Activated T-cell treated with anti-CD3 and anti-CD28 coated beads for 48 hours (primary cell): ENCODE data around the gene FFAR2.
A peak's percentile ranks its signal among the peaks of the same experiment; 100 is the strongest.

Source experiments
- DNase-seq: peaks from one replicate; pipeline ENCODE4 v3.0.0-alpha.2; 2020; ENCODE audit warnings: low read depth

The FFAR2 gene

DNA sequence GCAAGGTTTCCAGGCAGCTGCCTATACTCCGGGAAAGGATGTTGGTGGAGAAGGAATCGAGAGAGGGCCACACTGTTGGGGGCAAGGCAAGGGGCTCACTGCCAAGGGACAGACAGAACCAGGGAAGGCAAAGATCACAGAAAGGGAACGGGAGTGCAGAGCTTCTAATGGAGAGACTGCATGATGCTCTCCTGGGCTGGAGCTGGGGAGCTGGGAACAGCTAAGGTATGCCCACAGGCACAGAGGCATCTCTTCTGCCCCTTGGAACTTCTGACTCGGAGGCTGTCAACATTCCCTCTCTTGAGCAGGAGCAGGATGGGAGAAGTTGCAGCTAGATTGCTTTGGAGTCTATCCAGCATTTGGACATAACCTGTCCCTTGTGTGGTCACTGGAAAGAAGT lies 22.4 kb upstream of the FFAR2 start:
- no peak for DNase-seq

DNA sequence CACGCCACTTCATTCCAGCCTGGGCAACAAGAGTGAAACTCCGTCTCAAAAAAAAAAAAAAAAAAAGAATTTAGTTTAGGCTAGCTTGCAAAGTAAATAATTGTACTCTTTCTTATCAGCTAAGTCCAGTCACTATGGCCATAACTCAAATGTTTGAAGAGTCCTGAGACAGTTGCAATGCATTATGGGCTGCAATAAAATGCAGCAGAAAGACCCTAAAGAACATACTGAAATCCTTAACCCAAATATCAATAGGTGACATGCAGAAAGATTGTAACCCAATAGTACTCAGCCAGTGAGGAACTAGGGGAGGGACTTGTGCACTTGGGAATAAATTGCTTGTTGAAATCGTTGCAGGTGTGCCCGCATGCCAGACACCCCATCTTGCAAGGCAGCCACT lies 20.9 kb upstream of the FFAR2 start:
- DNase-seq: no peak

DNA sequence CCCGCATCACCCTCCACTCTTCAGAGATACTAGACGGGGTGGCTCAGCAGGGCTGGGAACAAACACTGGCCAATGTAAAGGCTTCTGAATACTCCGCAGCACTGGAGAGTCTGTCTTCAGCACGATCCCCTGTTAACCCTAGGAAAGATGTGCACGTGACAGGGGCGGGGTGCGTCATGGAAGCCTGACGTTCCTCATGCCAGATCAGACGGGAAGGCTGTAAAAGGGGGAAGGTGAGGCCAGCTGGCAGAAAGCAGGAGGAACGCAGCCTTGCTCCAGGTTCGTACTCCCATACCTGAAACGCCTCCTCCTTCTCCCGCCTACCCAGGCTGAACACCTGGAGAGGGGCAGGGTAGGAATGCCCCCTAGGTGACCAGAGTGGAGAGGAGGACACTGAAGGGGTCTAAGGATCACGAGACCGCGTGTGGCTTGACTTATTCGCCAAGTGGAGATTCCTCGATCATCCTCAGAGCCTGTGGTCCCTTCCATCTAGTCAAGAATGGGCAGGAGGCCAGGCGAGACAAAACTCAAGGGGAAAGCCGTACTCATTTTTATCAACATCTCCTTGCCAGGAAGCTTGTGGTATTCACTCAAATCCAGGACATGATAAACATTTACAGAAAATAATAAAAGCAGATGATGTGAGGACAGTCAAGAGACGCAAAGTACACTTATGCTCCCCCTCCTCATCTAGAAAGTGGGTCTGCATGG lies 18.2 kb upstream of the FFAR2 start:
- no peak for DNase-seq

DNA sequence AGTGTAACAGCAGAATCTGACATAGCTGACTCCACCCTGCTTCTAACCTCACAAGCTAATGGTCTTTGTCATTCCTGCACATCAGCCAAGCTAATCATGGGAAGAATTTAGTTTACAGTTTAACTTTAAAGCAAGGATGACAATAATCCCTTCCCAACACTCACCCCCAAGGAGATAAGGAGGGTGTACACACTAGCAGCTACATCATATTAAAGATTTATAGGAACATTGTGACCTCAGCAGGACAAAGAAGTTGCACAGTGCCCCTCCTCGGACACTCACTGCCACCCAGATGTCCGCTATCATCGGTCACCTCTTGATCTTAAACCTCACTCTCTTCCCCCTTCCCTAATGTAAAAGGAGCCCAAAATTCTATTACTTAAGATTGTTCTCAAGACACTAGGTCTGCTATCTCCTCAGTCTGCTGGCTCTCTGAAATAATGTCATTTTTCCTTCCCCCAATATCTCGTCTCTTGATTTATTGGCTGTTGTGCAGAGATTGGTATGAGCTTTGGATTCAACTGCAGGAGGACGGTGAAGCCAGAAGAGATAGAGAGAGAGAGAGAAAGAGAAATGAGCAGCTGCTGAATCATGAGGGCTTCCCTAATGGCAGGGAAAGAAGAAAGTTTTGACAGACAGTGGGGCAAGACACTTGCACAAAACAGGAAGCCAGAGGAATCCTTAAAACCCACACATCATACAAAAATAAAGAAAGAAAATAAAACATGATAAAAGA lies 17.5 kb upstream of the FFAR2 start:
- no peak for DNase-seq

DNA sequence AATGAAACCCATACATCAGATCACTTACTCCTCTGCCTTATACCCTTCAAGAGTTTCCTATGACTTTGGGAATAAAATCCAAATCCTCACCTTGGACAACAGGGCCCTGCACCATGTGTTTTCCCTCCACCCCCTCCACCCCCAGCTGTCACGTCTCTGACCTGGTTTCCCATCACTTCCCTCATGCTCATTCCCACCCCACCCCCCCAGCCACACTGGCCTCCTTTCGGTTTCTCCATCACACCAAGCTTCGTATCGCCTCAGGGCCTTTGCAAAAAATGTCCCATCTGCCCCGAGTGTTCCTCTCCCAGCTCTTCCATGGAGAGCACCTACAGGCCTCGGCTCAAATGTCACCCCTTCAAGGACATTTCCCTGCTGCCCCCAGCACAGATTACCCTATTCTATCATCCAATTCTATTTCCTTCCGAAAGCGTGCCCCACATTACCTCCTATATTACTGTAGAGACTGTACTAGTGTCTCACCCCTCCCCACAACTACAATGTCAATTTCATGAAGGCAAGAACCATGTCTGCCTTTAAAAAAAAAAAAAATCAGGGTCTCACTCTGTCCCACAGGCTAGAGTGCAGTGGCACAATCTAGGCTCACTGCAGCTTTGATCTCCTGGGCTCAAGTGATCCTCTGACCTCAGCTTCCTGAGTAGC lies 16.8 kb upstream of the FFAR2 start:
- no peak for DNase-seq

DNA sequence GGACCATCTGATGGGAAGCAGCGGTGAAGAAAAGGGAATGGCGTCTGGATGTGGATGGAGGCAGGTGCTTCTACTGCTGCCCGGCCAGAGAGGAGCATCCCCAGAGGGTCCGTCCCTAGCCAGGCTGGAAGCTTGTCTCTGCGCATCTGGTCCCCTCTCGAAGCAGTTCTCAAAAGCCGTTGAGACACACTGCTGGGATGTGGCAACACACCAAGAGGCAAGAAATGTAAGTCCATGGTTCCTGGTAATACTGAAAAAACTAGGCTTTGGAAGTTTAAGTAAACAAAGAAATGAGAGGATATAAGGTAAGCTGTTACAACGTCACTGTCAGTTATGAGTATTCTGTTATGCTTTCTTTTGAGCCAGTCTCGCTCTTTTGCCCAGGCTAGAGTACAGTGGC lies 15.1 kb upstream of the FFAR2 start:
- DNase-seq: no peak

DNA sequence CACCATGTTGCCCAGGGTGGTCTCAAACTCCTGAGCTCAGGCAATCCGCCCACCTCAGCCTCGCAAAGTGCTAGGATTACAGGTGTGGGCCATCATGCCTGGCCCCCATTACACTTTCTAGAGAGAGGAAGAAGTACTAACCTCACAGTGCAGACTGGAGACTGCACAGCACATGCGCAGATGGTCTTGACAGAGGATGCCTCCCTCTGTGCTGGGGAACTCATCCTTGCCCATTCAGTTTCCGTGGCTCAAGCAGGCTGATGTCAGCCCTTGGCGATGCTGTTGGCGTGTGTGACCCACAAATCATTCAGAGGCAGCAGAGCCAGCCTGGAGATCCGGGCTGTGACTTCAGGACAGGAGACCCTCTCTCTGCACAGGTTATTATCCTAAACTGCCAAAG lies 14.6 kb upstream of the FFAR2 start:
- no peak for DNase-seq

DNA sequence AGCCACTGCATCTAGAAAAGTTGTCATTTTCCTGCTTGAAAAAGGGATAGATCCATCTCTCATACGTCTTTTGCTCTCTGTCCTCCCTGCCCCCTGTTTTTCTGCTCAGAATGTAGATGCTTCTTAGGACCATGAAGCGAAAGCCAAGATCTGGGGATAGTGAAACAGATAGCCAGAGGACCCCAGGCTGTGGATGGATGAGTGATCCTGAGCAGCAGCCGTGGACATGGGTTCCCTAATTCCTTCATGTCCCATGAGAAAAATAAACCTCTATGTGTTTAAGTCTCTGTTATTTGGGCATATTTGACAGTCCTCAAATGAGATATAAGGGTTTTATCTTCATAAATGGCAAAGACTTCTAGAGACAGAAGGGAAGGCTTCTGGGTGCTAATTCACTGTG lies 12.2 kb upstream of the FFAR2 start:
- DNase-seq: no peak

DNA sequence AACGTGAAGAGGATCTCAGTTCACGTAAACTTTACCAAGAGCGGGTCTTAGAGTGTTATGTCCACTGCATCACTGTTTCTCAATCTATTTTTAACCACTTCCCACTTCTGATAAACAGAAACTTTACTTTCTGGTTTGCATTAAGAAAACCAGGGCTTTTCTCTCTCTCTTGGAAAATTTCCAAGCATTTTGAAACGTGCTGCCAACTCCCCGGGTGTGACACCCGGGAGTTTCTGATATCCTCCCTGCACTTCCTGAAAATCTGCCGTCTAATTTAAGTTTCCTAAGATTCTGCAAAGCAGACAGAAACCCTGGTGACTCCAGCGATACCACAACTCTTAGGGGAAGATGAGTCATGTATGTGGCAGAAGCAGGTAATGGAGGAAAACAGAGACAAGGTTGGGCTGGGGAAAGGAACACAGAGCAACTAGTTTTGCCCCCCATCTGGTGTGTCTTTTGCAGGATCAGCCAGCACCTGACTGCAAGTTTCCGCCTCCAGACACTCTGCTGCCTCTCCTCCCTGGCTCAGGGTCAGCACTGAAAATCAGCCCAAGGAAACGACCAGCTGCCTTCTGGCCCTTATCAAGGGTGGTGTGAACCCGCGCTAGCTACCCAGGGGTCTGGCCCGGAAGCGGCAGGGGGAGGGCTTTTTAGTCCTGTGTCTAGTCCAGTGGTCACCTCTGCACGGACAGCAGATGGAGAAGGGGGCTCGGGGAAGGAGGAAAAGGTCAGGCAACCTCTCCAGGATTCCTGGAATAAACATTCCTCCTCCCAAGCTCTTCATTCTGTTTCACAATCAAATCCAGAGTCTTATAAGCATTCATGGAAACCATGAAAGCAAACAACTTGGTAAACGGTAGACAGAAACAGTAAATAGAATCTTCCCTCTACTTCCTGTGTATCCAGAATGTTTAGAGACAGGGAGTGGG lies 11.3 kb upstream of the FFAR2 start:
- peak; percentile 5 for DNase-seq

DNA sequence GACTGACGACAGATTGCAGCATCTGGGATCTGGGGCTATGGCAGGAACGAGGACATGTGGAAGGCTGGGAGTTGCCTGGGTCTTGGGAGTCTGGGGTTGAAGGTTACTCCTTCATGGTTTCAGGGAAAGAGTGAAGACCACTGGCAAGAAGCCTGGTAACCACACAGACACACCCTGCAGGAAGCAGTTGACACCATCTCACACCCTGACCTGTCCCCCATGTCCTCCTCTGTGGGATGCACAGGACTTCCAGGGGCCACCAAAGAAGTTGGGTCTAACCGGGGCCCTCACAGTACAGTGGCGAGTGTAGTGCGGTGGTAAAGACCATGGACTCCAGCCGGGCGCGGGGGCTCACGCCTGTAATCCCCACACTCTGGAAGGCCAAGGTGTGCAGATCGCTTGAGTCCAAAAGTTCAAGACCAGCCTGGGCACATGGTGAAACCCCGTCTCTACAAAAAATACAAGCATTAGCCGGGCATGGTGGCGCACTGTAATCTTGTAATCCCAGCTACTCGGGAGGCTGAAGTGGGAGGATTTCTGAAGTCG lies 10.6 kb upstream of the FFAR2 start:
- DNase-seq: no peak

DNA sequence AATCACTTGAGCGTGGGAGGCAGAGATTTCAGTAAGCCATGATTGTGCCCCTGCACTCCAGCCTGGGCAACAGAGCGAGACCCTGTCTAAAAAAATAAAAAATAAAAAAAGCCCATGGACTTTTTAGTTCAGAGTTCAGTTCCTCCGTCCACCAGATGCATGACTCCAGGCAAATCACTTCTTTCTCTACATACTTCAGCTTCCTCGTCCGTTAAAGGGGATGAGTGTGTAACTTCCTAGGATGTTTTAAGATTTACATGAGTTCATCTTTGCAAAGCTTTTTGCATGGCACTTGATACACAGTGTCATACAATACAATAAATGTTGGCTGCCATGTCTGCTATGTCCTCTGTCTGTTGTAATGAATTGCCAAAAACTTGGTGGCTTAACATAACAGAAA lies 10.0 kb upstream of the FFAR2 start:
- no peak for DNase-seq

DNA sequence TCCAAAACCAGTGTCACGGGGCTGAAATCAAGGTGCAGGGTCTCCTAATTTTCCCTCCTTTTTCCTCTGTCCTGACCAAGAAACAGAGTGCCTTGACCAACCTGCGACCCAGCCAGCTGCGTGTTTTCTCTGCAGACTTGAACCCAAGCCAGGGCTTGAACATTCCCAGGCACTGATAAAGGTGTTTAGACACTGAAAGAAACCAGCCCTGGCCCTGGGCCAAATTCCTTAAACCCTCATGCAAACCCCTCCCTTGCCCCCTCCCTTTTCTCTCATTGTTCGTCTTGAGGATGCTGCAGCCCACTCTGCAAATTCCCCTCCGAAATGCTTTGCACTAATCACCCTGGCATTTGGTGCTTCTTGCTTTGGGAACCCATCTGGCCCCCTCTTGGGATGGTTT lies 9.5 kb upstream of the FFAR2 start:
- no peak for DNase-seq

DNA sequence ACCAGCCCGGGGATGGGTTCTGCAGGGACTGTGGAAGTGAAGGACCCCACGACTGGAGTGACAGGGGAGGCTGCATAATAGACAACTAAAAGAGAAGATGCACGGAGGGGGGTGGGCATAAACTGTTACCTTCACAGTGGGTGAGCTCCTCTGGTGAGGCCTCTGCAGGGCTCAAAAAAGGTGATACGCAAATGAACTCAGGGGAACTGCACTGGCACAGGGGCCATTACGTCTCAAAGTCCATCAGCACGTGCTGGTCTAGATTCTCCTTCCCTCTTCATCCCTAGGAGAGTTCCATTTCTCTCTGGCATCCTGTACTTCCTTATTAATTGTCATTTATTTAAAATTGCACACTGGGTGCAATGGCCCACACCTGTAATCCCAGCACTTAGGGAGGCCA lies 8.1 kb upstream of the FFAR2 start:
- no peak for DNase-seq

DNA sequence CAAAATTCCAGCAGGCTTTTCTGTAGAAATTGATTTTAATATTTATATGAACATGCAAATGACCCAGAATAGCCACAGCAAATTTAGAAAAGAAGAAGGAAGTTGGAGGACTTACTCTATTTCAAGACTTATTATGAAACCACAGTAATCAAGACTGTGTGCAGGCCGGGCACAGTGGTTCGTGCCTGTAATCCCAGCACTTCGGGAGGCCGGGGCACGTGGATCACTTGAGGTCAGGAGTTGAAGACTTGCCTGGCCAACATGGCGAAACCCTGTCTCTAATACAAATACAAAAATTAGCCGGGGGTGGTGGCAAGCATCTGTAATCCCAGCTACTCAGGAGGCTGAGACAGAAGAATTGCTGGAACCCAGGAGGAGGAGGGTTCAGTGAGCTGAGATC lies 6.0 kb upstream of the FFAR2 start:
- no peak for DNase-seq

DNA sequence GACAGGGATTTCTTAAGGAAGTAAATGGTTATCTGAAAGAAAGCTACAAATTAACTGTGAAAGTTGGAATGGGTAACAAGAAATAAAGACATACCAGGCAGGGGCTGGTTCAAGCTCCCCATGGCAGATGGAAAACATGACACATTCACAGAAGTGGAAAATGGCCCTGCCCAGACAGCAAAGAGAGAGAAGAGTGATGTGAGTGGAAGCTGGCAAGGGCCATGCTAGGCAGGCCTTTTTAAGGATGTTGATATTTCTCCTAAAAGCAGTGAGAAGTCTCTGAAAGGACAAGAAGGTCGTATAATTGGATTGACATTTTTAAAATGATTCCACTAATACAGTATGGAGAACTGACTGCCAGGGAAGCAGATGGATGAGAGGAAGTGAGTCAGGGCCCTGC lies 3.3 kb upstream of the FFAR2 start:
- DNase-seq: no peak

DNA sequence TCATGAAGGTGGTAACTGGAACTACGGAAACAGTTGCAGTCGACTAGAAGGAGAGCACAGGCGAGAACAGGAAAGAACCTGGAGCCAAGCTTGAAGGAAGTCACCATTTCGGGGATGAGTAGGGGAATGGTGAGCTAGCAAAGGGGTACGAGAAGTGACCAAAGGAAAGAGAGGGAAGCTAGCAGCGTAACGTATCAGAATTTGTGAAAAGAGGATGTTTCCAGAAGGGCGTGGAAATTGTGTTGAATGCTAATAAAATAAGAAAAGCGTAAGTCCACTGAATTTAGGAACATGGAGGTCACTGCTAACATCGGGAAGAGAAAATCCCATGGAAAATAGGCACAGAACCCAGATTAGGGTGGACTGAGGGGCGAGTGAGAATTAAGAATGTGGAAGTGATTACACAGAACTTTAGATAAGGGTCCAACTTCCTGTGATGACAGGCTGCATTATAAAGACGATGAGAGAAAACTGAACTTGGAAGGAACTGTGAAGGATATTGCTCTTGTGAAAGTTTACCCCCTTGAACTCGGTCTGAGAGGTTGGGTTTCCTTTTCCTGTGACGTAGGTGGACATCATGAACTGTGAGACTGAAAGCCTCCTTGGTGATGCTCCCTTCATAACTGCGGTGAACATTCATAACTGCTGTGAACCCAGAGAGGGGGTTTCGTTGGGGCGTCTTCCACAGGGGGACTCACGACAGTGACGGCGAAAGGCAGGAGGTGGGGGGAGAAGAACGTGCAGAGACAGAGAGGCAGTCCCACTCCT lies 2.0 kb upstream of the FFAR2 start:
- DNase-seq: no peak

DNA sequence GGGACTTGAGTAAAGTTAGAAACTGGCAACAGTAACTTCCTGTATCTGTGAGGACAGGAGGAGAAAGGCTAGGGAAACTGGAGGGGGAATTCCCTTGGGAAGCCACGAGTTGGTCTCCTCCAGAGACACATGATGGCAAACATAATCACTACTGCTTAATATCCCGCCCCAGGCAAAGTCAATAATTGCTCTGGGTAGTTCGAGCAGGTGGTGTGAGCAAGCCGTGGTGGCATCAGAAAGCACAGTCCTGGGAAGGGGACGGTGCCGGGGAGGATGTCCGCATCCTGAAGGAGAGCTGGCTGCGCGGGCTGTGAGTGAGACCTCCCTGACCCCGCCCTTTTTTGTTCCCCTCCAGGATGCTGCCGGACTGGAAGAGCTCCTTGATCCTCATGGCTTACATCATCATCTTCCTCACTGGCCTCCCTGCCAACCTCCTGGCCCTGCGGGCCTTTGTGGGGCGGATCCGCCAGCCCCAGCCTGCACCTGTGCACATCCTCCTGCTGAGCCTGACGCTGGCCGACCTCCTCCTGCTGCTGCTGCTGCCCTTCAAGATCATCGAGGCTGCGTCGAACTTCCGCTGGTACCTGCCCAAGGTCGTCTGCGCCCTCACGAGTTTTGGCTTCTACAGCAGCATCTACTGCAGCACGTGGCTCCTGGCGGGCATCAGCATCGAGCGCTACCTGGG lies 1.4 kb downstream of the FFAR2 start:
- no peak for DNase-seq

DNA sequence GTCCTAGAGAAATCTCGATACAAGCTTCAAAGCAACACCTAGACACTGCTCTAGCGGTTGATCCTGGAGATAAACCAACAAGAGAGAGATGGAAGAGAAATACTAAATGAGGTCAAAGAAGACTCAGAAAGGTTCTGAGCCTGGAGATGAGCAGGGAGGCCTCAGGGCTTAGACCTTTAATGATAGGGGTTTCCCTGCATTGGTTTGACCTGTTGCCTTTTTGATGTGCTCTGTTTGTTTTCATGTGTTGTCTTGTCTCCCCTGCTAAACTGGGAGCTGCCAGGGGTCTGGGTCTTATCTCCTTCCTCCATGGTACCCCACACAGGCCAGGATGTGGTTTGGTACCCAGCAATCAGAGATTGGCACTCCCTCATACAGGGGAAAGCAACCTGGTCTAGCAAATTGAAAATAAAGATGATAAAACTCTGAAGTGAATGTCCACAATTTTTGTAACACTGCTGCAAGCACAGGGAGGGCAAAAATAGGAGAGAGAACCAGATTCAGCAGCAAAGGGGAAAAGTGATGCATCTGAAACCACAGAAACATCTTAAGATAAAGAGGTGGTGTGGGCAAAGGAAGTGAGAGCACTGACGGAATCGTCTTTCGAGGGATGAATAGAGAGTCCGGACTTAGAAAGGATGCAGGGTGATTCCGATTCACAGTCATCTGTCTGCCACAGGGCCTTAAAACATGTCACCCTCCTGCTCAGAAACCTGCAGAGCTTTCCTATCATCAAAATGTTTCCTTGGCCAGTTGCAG lies 3.5 kb downstream of the FFAR2 start:
- DNase-seq: peak; percentile 12

DNA sequence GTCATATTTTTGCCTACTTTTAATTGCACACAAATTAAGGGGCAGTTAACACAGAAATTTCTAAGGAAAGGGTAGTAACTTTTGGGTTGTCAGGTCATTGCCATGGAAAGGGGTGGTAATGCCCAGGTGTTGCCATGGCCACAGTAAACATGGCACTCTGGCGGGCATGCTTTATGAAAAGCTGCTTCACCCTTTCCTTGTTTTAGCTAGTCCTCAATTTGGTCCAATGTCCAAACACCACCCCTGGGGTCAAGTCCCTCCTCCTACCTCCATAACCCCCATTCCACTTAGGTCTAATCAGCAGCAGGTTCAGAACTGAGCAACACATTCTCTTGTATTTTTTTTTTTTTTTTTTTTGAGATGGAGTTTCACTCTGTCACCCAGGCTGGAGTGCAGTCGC lies 6.6 kb downstream of the FFAR2 start:
- DNase-seq: no peak

DNA sequence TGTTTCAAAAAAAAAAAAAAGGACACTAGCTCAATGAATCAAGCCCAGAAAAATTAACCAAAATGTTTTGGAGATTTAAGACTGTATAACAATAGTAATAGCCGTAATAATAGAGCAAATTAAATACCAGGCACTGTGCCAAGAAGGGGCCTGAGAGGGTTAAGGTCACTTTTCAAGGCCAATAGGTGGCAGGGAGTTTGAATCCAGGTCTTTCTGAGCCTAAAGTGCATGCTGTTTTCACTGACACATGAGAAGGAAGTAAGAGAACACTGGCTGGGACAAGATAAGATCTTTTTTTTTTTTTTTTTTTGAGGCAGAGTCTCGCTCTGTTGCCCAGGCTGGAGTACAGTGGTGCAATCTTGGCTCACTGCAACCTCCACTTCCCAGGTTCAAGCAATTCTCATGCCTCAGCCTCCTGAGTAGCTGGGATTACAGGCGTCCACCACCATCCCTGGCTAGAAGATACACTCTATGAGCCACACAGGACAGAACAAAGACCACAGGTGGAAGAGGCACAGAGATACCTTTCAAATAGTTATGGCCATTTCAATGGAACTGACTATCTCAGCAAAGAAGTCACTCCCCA lies 7.7 kb downstream of the FFAR2 start:
- DNase-seq: no peak
